Gastrocnemius medialis (tissue), 4 donors: ENCODE measurements around the gene CLRN1.

Source experiments
- CTCF ChIP-seq, 5 experiments: fragments of 450-650 bp in 3 of 5; fragments of 200-600 bp in 2 of 5; sonication (generic) in 2 of 5; IDR thresholded peaks in 4 of 5; conservative IDR thresholded peaks in 1 of 5; 1 replicate in 4 of 5; 2 replicates in 1 of 5; pipeline ENCODE4 v1.5.1; 2016 to 2019; ENCODE audit warnings: antibody characterized with exemption in 5 of 5, mild to moderate bottlenecking in 3 of 5, moderate library complexity in 3 of 5
- POLR2A ChIP-seq, 2 donors: fragments of 450-650 bp; IDR thresholded peaks; one replicate each; pipeline ENCODE4 v1.6.1; 2017; ENCODE audit warnings: antibody characterized with exemption in 2 of 2, mild to moderate bottlenecking in 2 of 2, moderate library complexity in 2 of 2

- TF ChIP-seq CTCF (IDR thresholded peaks at IDR 0.05 in 4 of 5, conservative IDR thresholded peaks at IDR 0.05 in 1 of 5) (no peak), POLR2A (IDR thresholded peaks at IDR 0.05) (no peak)
These were observed 51.3 kb downstream of the CLRN1 start for GRCh38 chr3:150921209-150921608.
